Sigmoid colon (tissue), 4 donors: ENCODE measurements around the gene RIMS4.

Experiments used
- CTCF ChIP-seq, 4 experiments: fragments of 450-650 bp in 3 of 4; fragments of 200-600 bp in 1 of 4; IDR thresholded peaks; one replicate each; pipeline ENCODE4 v1.5.1; 2016 to 2019; ENCODE audit warnings: antibody characterized with exemption in 4 of 4, mild to moderate bottlenecking in 3 of 4, moderate library complexity in 2 of 4
- EP300 ChIP-seq, 4 donors: sonication (generic); formaldehyde crosslinking; IDR thresholded peaks; one replicate each; pipeline ENCODE4 v1.6.1; 2017; ENCODE audit warnings: antibody characterized with exemption in 4 of 4
- POLR2A ChIP-seq, 2 donors: fragments of 450-650 bp; IDR thresholded peaks; one replicate each; pipeline ENCODE4 v1.6.1; 2016; ENCODE audit warnings: antibody characterized with exemption in 2 of 2, mild to moderate bottlenecking in 2 of 2, moderate library complexity in 2 of 2

GRCh38 chr20:44780226-44780625 is 30.1 kb downstream of the RIMS4 start:
- TF ChIP-seq CTCF (IDR thresholded peaks at IDR 0.05) (no peak), EP300 (IDR thresholded peaks at IDR 0.05) (no peak), POLR2A (IDR thresholded peaks at IDR 0.05) (no peak)
